ENCODE data around the gene IFT22.

GRCh38 chr7:101340379-101340778 is 18.8 kb upstream of the IFT22 start:
- no peak for TF ChIP-seq POLR2A (IDR thresholded peaks at IDR 0.05; ENCODE audit: extremely low read depth, insufficient read length)
- TF ChIP-seq, protein P1, sequence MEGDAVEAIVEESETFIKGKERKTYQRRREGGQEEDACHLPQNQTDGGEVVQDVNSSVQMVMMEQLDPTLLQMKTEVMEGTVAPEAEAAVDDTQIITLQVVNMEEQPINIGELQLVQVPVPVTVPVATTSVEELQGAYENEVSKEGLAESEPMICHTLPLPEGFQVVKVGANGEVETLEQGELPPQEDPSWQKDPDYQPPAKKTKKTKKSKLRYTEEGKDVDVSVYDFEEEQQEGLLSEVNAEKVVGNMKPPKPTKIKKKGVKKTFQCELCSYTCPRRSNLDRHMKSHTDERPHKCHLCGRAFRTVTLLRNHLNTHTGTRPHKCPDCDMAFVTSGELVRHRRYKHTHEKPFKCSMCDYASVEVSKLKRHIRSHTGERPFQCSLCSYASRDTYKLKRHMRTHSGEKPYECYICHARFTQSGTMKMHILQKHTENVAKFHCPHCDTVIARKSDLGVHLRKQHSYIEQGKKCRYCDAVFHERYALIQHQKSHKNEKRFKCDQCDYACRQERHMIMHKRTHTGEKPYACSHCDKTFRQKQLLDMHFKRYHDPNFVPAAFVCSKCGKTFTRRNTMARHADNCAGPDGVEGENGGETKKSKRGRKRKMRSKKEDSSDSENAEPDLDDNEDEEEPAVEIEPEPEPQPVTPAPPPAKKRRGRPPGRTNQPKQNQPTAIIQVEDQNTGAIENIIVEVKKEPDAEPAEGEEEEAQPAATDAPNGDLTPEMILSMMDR (IDR thresholded peaks at IDR 0.05; ENCODE audit: low read depth, low read length) = no peak
